ENCODE measurements around the gene MRPS23.

DNA sequence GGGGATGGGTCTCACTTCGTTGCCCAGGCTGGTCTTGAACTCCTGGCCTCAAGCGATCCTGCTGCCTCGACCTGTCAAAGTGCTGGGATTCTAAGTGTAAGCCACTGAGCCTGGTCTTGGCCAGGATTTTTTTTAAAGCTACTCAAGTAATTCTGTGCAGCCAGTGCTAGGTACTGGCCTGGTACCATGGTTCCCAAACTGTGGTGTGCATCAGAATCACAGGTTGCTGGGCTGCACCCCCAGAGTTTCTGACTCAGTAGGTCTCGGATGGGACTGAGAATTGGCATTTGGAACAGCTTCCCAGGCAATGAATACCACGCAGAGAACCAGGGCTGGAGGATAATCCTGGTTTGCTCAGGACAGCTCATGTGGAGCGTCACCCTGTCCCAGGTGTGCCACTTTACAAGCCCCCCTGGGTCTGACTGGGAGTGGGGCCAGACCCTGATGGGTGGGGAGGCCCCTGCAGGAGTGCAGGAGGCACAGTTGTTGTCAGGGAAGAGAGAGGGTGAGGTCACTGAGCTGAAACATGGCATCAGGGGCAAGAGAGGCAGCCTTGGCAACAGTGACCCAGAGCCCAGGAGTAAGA lies 10.7 kb upstream of the MRPS23 start:
- TF ChIP-seq, protein P1, sequence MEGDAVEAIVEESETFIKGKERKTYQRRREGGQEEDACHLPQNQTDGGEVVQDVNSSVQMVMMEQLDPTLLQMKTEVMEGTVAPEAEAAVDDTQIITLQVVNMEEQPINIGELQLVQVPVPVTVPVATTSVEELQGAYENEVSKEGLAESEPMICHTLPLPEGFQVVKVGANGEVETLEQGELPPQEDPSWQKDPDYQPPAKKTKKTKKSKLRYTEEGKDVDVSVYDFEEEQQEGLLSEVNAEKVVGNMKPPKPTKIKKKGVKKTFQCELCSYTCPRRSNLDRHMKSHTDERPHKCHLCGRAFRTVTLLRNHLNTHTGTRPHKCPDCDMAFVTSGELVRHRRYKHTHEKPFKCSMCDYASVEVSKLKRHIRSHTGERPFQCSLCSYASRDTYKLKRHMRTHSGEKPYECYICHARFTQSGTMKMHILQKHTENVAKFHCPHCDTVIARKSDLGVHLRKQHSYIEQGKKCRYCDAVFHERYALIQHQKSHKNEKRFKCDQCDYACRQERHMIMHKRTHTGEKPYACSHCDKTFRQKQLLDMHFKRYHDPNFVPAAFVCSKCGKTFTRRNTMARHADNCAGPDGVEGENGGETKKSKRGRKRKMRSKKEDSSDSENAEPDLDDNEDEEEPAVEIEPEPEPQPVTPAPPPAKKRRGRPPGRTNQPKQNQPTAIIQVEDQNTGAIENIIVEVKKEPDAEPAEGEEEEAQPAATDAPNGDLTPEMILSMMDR (conservative IDR thresholded peaks at IDR 0.05 in 1 of 2, IDR thresholded peaks at IDR 0.05 in 1 of 2; ENCODE audit: low read depth in 1 of 2, low read length in 2 of 2), result no peak
- no peak for TF ChIP-seq EZH2 (IDR thresholded peaks at IDR 0.05; ENCODE audit: low read length, missing control alignments)

All from fibroblast of lung (primary cell).